GOT3 (cell line): ENCODE data around the gene TH.
"Not testable (repeated sequence)": the region's sequence is repeated elsewhere in the genome, so short reads cannot be mapped to it uniquely, and the experiment has no call there.

Experiments
- DNase-seq: peaks from one replicate; lab custom pipeline; 2025; ENCODE audit warnings: mixed read lengths; lab: John Stamatoyannopoulos, UW

The TH gene

GRCh38 chr11:2195756-2196088 is 24.1 kb upstream of the TH start:
- DNase-seq: no peak

GRCh38 chr11:2194877-2195755 is 23.5 kb upstream of the TH start:
- no peak for DNase-seq

GRCh38 chr11:2193888-2194595 is 22.4 kb upstream of the TH start:
- DNase-seq: not testable (repeated sequence)

GRCh38 chr11:2193099-2193887 is 21.7 kb upstream of the TH start:
- DNase-seq: no peak

GRCh38 chr11:2192435-2192834 is 20.8 kb upstream of the TH start:
- DNase-seq: no peak

- no peak for DNase-seq
Observed at GRCh38 chr11:2191883-2192282, 20.3 kb upstream of the TH start.

- DNase-seq: no peak
Observed at GRCh38 chr11:2190657-2191471, 19.2 kb upstream of the TH start.

GRCh38 chr11:2189938-2190656 is 18.5 kb upstream of the TH start:
- no peak for DNase-seq

- no peak for DNase-seq
Observed at GRCh38 chr11:2188745-2189144, 17.1 kb upstream of the TH start.

- no peak for DNase-seq
Observed at GRCh38 chr11:2187280-2187707, 15.7 kb upstream of the TH start.

GRCh38 chr11:2186669-2187279 is 15.2 kb upstream of the TH start:
- no peak for DNase-seq

- DNase-seq: no peak
Observed at GRCh38 chr11:2185324-2186085, 13.9 kb upstream of the TH start.

GRCh38 chr11:2182692-2183474 is 11.3 kb upstream of the TH start:
- no peak for DNase-seq

GRCh38 chr11:2182075-2182474 is 10.5 kb upstream of the TH start:
- DNase-seq: no peak

GRCh38 chr11:2180789-2181370 is 9.3 kb upstream of the TH start:
- no peak for DNase-seq

- DNase-seq: no peak
Observed at GRCh38 chr11:2180347-2180746, 8.7 kb upstream of the TH start.

GRCh38 chr11:2179516-2179915 is 7.9 kb upstream of the TH start:
- no peak for DNase-seq

GRCh38 chr11:2178906-2179494 is 7.4 kb upstream of the TH start:
- no peak for DNase-seq
